GM23338 (cell line): Measurements from ENCODE around the gene LPP. TPM values are rescaled to one million over a fixed set of nuclear protein-coding genes. Genes with fewer than 3 reads are reported as not detected.

ENCODE experiments used
- ATAC-seq: fragments of 200-7000 bp; cut with Tn5 transposase; 3 replicates; pipeline ENCODE4 v1.9.1; 2020
- DNase-seq: peaks from one replicate; pipeline ENCODE4 v3.0.0-alpha.2; 2015; ENCODE audit warnings: low spot score
- H2AFZ ChIP-seq: fragments of 200-600 bp; sonication (generic); 2 replicates; pipeline ENCODE4 v1.8.0; 2016; ENCODE audit warnings: antibody characterized with exemption, mild to moderate bottlenecking, moderate library complexity
- H3F3A ChIP-seq: fragments of 200-600 bp; sonication (generic); replicated peaks from 2 replicates; pipeline ENCODE4 v1.8.0; 2017; ENCODE audit warnings: antibody characterized with exemption, mixed run types, low read depth
- H3K27ac ChIP-seq: fragments of 200-600 bp; sonication (generic); 2 replicates; pipeline ENCODE4 v1.6.1; 2016; ENCODE audit warnings: low read depth
- H3K27me3 ChIP-seq: fragments of 200-600 bp; sonication (generic); 2 replicates; pipeline ENCODE4 v1.8.0; 2016; ENCODE audit warnings: mild to moderate bottlenecking, mixed run types, moderate library complexity; ENCODE audit not compliant: insufficient read depth
- H3K36me3 ChIP-seq: fragments of 200-600 bp; sonication (generic); 2 replicates; pipeline ENCODE4 v1.8.0; 2016; ENCODE audit warnings: mild to moderate bottlenecking; ENCODE audit not compliant: insufficient read depth
- H3K4me1 ChIP-seq: fragments of 200-600 bp; sonication (generic); 2 replicates; pipeline ENCODE4 v1.8.0; 2016; ENCODE audit warnings: mild to moderate bottlenecking, moderate library complexity; ENCODE audit not compliant: insufficient read depth
- H3K4me2 ChIP-seq: fragments of 200-600 bp; sonication (generic); 2 replicates; pipeline ENCODE4 v1.7.1; 2017; ENCODE audit warnings: mixed run types
- H3K4me3 ChIP-seq: fragments of 200-600 bp; sonication (generic); 2 replicates; pipeline ENCODE4 v1.6.1; 2016; ENCODE audit warnings: mixed run types
- H3K79me2 ChIP-seq: fragments of 200-600 bp; sonication (generic); replicated peaks from 2 replicates; pipeline ENCODE4 v1.8.0; 2017; ENCODE audit warnings: mild to moderate bottlenecking; ENCODE audit not compliant: insufficient read depth
- H3K9me2 ChIP-seq: fragments of 200-600 bp; sonication (generic); 2 replicates; pipeline ENCODE4 v1.8.0; 2017; ENCODE audit not compliant: insufficient read depth
- H4K20me1 ChIP-seq: fragments of 200-600 bp; sonication (generic); replicated peaks from 2 replicates; pipeline ENCODE4 v1.8.0; 2017; ENCODE audit warnings: mild to moderate bottlenecking; ENCODE audit not compliant: insufficient read depth
- H3K27ac Mint-ChIP-seq: 2 replicates; pipeline ENCODE4 v1.8.0; 2020; ENCODE audit warnings: inconsistent platforms, mild to moderate bottlenecking, moderate library complexity, mixed read lengths
- H3K27me3 Mint-ChIP-seq: 3 replicates; pipeline ENCODE4 v1.8.0; 2022; ENCODE audit warnings: low read depth, mild to moderate bottlenecking, moderate library complexity, mixed read lengths, inconsistent platforms; ENCODE audit not compliant: insufficient read depth, poor library complexity
- H3K36me3 Mint-ChIP-seq: 3 replicates; pipeline ENCODE4 v1.8.0; 2021; ENCODE audit warnings: low read depth, mild to moderate bottlenecking, inconsistent platforms, moderate library complexity, mixed read lengths
- H3K4me1 Mint-ChIP-seq: 3 replicates; pipeline ENCODE4 v1.8.0; 2020; ENCODE audit warnings: mild to moderate bottlenecking, inconsistent platforms, mixed read lengths
- H3K4me3 Mint-ChIP-seq: 3 replicates; pipeline ENCODE4 v1.8.0; 2021; ENCODE audit warnings: moderate library complexity, mild to moderate bottlenecking, inconsistent platforms, mixed read lengths
- H3K9me3 Mint-ChIP-seq: 3 replicates; pipeline ENCODE4 v1.8.0; 2020; ENCODE audit warnings: moderate library complexity, mild to moderate bottlenecking, inconsistent platforms, mixed read lengths
- CREB1 ChIP-seq: fragments of 250-450 bp; sonication (Bioruptor Pico); IDR thresholded peaks from 2 replicates; pipeline ENCODE4 v1.5.0; 2020; ENCODE audit warnings: low read depth, mild to moderate bottlenecking, moderate library complexity
- EZH2 ChIP-seq: fragments of 200-600 bp; sonication (generic); IDR thresholded peaks from one replicate; pipeline ENCODE4 v1.8.0; 2017; ENCODE audit warnings: antibody characterized with exemption, mild to moderate bottlenecking, low read depth; ENCODE audit not compliant: unreplicated experiment
- EZH2phosphoT487 ChIP-seq: fragments of 200-600 bp; sonication (generic); IDR thresholded peaks from one replicate; pipeline ENCODE4 v1.8.1; 2018; ENCODE audit warnings: antibody characterized with exemption; ENCODE audit not compliant: unreplicated experiment
- JUNB ChIP-seq: IDR thresholded peaks from one replicate; pipeline ENCODE4 v1.6.1; 2016; ENCODE audit warnings: antibody characterized with exemption; ENCODE audit not compliant: unreplicated experiment
- NANOG ChIP-seq: IDR thresholded peaks from 2 replicates; pipeline ENCODE4 v1.6.1; 2016; ENCODE audit warnings: antibody characterized with exemption, borderline replicate concordance
- POLR2AphosphoS5 ChIP-seq: IDR thresholded peaks from 2 replicates; pipeline ENCODE4 v1.6.1; 2016; ENCODE audit warnings: antibody characterized with exemption, low read depth
- STAT1 ChIP-seq: IDR thresholded peaks from one replicate; pipeline ENCODE4 v1.6.1; 2016; ENCODE audit warnings: antibody characterized with exemption; ENCODE audit not compliant: unreplicated experiment
- ZNF114 ChIP-seq: fragments of 250-450 bp; sonication (Bioruptor Pico); IDR thresholded peaks from 2 replicates; pipeline ENCODE4 v1.5.0; 2020; ENCODE audit warnings: mild to moderate bottlenecking, moderate library complexity
- ZNF331 ChIP-seq: fragments of 250-450 bp; sonication (Bioruptor Pico); IDR thresholded peaks from 2 replicates; pipeline ENCODE4 v1.5.0; 2020; ENCODE audit warnings: low read depth, mild to moderate bottlenecking, moderate library complexity
- polyA plus RNA-seq: library from polyadenylated mRNA; unstranded; fragments of >200 nt; fragmentation: Nextera tagmentation; extraction: Ambion mirVana; gene quantifications from 2 replicates; pipeline ENCODE4 v1.2.1, GENCODE V29; 2016
- total RNA-seq: library from RNA; depleted of rRNA; stranded (reverse); fragments of >200 nt; shearing (Covaris generic); gene quantifications from 2 replicates; pipeline ENCODE4 v1.2.3, GENCODE V29; 2014
- TF ChIP-seq, protein P1 (sequence below): IDR thresholded peaks from 2 replicates; pipeline ENCODE4 v1.6.1; 2016; ENCODE audit warnings: antibody characterized with exemption
- TF ChIP-seq, protein P2 (sequence below), 2 experiments: fragments of 200-600 bp in 1 of 2; sonication (generic) in 1 of 2; conservative IDR thresholded peaks; 2 replicates each; pipeline versions ENCODE4 v1.5.1 to v1.6.1; 2016 to 2017; ENCODE audit warnings: antibody characterized with exemption in 2 of 2, low read depth in 2 of 2, mild to moderate bottlenecking in 2 of 2, moderate library complexity in 1 of 2
- TF ChIP-seq, protein P3 (sequence below): fragments of 250-450 bp; sonication (Bioruptor Pico); IDR thresholded peaks from 2 replicates; pipeline ENCODE4 v1.5.0; 2020; ENCODE audit warnings: mild to moderate bottlenecking, moderate library complexity
- TF ChIP-seq, protein P4 (sequence below): IDR thresholded peaks from one replicate; pipeline ENCODE4 v1.6.1; 2018; ENCODE audit warnings: antibody characterized with exemption; ENCODE audit not compliant: unreplicated experiment

The LPP gene
- total and polyA plus RNA-seq, 2 experiments from 2014 or later, result 23.0 to 35.2 TPM

DNA sequence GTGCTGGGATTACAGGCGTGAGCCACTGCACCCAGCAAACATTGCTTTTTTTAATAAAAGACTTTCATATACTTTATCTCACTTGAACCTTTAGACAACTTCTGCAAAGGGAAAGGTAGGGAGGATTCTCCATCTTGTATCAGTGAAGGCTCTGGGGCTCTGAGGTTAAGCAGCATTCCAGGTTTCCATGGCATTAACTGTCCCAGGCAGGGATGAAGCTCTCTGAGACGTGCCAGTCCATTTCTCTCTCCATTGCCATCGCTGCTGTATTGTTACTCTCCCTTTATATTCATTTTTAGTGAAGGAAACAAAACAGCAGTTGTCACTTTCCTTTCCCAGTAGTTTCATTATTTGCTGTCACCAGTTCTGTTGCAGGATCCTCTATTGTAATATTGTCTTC is 342.4 kb downstream of the LPP start:
- TF ChIP-seq ZNF331 (CRISPR knock-in tag) (no peak), STAT1 (no peak), NANOG (no peak), EZH2phosphoT487 (no peak), EZH2 (no peak), ZNF114 (CRISPR knock-in tag) (no peak), POLR2AphosphoS5 (no peak), CREB1 (CRISPR knock-in tag) (no peak), JUNB (no peak)
- TF ChIP-seq, protein P1, sequence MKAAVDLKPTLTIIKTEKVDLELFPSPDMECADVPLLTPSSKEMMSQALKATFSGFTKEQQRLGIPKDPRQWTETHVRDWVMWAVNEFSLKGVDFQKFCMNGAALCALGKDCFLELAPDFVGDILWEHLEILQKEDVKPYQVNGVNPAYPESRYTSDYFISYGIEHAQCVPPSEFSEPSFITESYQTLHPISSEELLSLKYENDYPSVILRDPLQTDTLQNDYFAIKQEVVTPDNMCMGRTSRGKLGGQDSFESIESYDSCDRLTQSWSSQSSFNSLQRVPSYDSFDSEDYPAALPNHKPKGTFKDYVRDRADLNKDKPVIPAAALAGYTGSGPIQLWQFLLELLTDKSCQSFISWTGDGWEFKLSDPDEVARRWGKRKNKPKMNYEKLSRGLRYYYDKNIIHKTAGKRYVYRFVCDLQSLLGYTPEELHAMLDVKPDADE, result no peak
- TF ChIP-seq, protein P2, sequence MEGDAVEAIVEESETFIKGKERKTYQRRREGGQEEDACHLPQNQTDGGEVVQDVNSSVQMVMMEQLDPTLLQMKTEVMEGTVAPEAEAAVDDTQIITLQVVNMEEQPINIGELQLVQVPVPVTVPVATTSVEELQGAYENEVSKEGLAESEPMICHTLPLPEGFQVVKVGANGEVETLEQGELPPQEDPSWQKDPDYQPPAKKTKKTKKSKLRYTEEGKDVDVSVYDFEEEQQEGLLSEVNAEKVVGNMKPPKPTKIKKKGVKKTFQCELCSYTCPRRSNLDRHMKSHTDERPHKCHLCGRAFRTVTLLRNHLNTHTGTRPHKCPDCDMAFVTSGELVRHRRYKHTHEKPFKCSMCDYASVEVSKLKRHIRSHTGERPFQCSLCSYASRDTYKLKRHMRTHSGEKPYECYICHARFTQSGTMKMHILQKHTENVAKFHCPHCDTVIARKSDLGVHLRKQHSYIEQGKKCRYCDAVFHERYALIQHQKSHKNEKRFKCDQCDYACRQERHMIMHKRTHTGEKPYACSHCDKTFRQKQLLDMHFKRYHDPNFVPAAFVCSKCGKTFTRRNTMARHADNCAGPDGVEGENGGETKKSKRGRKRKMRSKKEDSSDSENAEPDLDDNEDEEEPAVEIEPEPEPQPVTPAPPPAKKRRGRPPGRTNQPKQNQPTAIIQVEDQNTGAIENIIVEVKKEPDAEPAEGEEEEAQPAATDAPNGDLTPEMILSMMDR (conservative IDR thresholded peaks at IDR 0.05; ENCODE audit: low read depth in 2 of 2), result no peak
- TF ChIP-seq, protein P3, sequence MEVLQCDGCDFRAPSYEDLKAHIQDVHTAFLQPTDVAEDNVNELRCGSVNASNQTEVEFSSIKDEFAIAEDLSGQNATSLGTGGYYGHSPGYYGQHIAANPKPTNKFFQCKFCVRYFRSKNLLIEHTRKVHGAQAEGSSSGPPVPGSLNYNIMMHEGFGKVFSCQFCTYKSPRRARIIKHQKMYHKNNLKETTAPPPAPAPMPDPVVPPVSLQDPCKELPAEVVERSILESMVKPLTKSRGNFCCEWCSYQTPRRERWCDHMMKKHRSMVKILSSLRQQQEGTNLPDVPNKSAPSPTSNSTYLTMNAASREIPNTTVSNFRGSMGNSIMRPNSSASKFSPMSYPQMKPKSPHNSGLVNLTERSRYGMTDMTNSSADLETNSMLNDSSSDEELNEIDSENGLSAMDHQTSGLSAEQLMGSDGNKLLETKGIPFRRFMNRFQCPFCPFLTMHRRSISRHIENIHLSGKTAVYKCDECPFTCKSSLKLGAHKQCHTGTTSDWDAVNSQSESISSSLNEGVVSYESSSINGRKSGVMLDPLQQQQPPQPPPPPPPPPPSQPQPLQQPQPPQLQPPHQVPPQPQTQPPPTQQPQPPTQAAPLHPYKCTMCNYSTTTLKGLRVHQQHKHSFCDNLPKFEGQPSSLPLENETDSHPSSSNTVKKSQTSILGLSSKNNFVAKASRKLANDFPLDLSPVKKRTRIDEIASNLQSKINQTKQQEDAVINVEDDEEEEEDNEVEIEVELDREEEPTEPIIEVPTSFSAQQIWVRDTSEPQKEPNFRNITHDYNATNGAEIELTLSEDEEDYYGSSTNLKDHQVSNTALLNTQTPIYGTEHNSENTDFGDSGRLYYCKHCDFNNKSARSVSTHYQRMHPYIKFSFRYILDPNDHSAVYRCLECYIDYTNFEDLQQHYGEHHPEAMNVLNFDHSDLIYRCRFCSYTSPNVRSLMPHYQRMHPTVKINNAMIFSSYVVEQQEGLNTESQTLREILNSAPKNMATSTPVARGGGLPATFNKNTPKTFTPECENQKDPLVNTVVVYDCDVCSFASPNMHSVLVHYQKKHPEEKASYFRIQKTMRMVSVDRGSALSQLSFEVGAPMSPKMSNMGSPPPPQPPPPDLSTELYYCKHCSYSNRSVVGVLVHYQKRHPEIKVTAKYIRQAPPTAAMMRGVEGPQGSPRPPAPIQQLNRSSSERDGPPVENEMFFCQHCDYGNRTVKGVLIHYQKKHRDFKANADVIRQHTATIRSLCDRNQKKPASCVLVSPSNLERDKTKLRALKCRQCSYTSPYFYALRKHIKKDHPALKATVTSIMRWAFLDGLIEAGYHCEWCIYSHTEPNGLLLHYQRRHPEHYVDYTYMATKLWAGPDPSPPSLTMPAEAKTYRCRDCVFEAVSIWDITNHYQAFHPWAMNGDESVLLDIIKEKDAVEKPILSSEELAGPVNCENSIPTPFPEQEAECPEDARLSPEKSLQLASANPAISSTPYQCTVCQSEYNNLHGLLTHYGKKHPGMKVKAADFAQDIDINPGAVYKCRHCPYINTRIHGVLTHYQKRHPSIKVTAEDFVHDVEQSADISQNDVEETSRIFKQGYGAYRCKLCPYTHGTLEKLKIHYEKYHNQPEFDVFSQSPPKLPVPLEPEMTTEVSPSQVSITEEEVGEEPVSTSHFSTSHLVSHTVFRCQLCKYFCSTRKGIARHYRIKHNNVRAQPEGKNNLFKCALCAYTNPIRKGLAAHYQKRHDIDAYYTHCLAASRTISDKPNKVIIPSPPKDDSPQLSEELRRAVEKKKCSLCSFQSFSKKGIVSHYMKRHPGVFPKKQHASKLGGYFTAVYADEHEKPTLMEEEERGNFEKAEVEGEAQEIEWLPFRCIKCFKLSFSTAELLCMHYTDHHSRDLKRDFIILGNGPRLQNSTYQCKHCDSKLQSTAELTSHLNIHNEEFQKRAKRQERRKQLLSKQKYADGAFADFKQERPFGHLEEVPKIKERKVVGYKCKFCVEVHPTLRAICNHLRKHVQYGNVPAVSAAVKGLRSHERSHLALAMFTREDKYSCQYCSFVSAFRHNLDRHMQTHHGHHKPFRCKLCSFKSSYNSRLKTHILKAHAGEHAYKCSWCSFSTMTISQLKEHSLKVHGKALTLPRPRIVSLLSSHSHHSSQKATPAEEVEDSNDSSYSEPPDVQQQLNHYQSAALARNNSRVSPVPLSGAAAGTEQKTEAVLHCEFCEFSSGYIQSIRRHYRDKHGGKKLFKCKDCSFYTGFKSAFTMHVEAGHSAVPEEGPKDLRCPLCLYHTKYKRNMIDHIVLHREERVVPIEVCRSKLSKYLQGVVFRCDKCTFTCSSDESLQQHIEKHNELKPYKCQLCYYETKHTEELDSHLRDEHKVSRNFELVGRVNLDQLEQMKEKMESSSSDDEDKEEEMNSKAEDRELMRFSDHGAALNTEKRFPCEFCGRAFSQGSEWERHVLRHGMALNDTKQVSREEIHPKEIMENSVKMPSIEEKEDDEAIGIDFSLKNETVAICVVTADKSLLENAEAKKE (CRISPR knock-in tag), result no peak
- TF ChIP-seq, protein P4, sequence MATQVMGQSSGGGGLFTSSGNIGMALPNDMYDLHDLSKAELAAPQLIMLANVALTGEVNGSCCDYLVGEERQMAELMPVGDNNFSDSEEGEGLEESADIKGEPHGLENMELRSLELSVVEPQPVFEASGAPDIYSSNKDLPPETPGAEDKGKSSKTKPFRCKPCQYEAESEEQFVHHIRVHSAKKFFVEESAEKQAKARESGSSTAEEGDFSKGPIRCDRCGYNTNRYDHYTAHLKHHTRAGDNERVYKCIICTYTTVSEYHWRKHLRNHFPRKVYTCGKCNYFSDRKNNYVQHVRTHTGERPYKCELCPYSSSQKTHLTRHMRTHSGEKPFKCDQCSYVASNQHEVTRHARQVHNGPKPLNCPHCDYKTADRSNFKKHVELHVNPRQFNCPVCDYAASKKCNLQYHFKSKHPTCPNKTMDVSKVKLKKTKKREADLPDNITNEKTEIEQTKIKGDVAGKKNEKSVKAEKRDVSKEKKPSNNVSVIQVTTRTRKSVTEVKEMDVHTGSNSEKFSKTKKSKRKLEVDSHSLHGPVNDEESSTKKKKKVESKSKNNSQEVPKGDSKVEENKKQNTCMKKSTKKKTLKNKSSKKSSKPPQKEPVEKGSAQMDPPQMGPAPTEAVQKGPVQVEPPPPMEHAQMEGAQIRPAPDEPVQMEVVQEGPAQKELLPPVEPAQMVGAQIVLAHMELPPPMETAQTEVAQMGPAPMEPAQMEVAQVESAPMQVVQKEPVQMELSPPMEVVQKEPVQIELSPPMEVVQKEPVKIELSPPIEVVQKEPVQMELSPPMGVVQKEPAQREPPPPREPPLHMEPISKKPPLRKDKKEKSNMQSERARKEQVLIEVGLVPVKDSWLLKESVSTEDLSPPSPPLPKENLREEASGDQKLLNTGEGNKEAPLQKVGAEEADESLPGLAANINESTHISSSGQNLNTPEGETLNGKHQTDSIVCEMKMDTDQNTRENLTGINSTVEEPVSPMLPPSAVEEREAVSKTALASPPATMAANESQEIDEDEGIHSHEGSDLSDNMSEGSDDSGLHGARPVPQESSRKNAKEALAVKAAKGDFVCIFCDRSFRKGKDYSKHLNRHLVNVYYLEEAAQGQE, result no peak
- Histone ChIP-seq H3K4me2 (no peak overlapping the region), H4K20me1 (no peaks in the 10 kb centered on the region), H3K4me1 (no peaks in the 10 kb centered on the region), H2AFZ (no peak overlapping the region), H3K4me3 (no peak overlapping the region), H3K79me2 (no peaks in the 10 kb centered on the region; the same call in 1 of the 2 replicates), H3F3A (no peaks in the 10 kb centered on the region), H3K9me2 (no peaks in the 10 kb centered on the region), H3K27me3 (no peaks in the 10 kb centered on the region), H3K27ac (no peak overlapping the region), H3K36me3 (no peaks in the 10 kb centered on the region)
- no peak overlapping the region for H3K4me3 Mint-ChIP-seq
- DNase-seq (no peak), ATAC-seq (no peak)
- no peaks in the 10 kb centered on the region for H3K9me3 Mint-ChIP-seq
- H3K27ac Mint-ChIP-seq, result no peak overlapping the region
- no peaks in the 10 kb centered on the region for H3K4me1 Mint-ChIP-seq
- no peaks in the 10 kb centered on the region for H3K27me3 Mint-ChIP-seq
- no peaks in the 10 kb centered on the region for H3K36me3 Mint-ChIP-seq
